K562 (cell line): Measurements from ENCODE around the gene ARV1. TPM values are rescaled to one million over a fixed set of nuclear protein-coding genes. Genes with fewer than 3 reads are reported as not detected.

Experiments used
- BRCA1 ChIP-seq, 2 experiments: fragments of 450-650 bp in 1 of 2; sonication (generic) in 1 of 2; formaldehyde crosslinking in 1 of 2; IDR thresholded peaks; 2 replicates each; pipeline versions ENCODE4 v1.5.0 to v1.6.1; 2017 to 2020; ENCODE audit warnings: mild to moderate bottlenecking in 1 of 2, missing genetic modification reagents in 1 of 2
- CCNT2 ChIP-seq: IDR thresholded peaks from 2 replicates; pipeline ENCODE4 v1.6.1; 2011; ENCODE audit warnings: borderline replicate concordance, low read depth, mild to moderate bottlenecking, moderate library complexity, mixed read lengths, low read length; ENCODE audit not compliant: insufficient read length; ENCODE audit errors: extremely low read depth
- CHCHD3 ChIP-seq: fragments of 250-450 bp; sonication (Bioruptor Pico); IDR thresholded peaks from 2 replicates; pipeline ENCODE4 v2.1.2; 2022; ENCODE audit warnings: mild to moderate bottlenecking
- DDX20 ChIP-seq: fragments of 450-650 bp; IDR thresholded peaks from 2 replicates; pipeline ENCODE4 v1.6.1; 2016; ENCODE audit warnings: missing genetic modification characterization, low read depth, mild to moderate bottlenecking, missing compliant biosample characterization, moderate library complexity
- ESRRB ChIP-seq: fragments of 250-450 bp; sonication (Bioruptor Pico); IDR thresholded peaks from 2 replicates; pipeline ENCODE4 v1.5.0; 2020; ENCODE audit warnings: mild to moderate bottlenecking, moderate library complexity, borderline replicate concordance
- HOXB6 ChIP-seq: fragments of 250-450 bp; sonication (Bioruptor Pico); IDR thresholded peaks from 2 replicates; pipeline ENCODE4 v1.5.1; 2022; ENCODE audit warnings: mild to moderate bottlenecking, borderline replicate concordance
- JUN ChIP-seq, 2 experiments: sonication (generic) in 1 of 2; formaldehyde crosslinking in 1 of 2; IDR thresholded peaks; 2 replicates each; pipeline versions ENCODE4 v1.6.1 to v1.8.0; 2012 to 2022; ENCODE audit warnings: borderline replicate concordance in 2 of 2, mild to moderate bottlenecking in 2 of 2, improper control_type of control experiment in 1 of 2, low read depth in 1 of 2, low read length in 1 of 2, missing genetic modification reagents in 1 of 2
- KDM2B ChIP-seq: fragments of 250-450 bp; sonication (Bioruptor Pico); IDR thresholded peaks from 2 replicates; pipeline ENCODE4 v1.8.0; 2021; ENCODE audit warnings: mild to moderate bottlenecking, moderate library complexity
- LARP7 ChIP-seq: fragments of 450-650 bp; IDR thresholded peaks from 2 replicates; pipeline ENCODE4 v1.6.1; 2016
- NCOA1 ChIP-seq: fragments of 450-650 bp; IDR thresholded peaks from 2 replicates; pipeline ENCODE4 v1.6.1; 2016; ENCODE audit warnings: low read depth
- NCOA6 ChIP-seq: fragments of 450-650 bp; IDR thresholded peaks from 2 replicates; pipeline ENCODE4 v1.6.1; 2017; ENCODE audit warnings: mild to moderate bottlenecking
- SIN3A ChIP-seq, 2 experiments: fragments of 150-350 bp in 1 of 2; IDR thresholded peaks; 2 replicates each; pipeline ENCODE4 v1.6.1; 2011 to 2016; ENCODE audit warnings: borderline replicate concordance in 2 of 2, low read depth in 2 of 2, low read length in 2 of 2, mild to moderate bottlenecking in 2 of 2, moderate library complexity in 2 of 2; ENCODE audit not compliant: control insufficient read depth in 1 of 2
- SRSF3 ChIP-seq: fragments of 200-400 bp; formaldehyde crosslinking; IDR thresholded peaks from 2 replicates; pipeline ENCODE4 v1.6.1; 2016; ENCODE audit warnings: mild to moderate bottlenecking, low read length, moderate library complexity; ENCODE audit not compliant: insufficient read depth
- polyA plus RNA-seq, 8 experiments: library from polyadenylated mRNA; depleted of rRNA in 4 of 8; stranded (reverse) in 5 of 8; unstranded in 3 of 8; fragments of >200 nt; fragmentation: Nextera tagmentation in 2 of 8; fragmentation: Illumina TruSeq in 1 of 8; extraction: Ambion mirVana in 2 of 8; extraction: Trizol in 1 of 8; gene quantifications; 2 replicates each; pipeline versions ENCODE4 v1.2.1 to v1.2.3, GENCODE V29; 2011 to 2014; ENCODE audit warnings: inconsistent platforms in 1 of 8, missing spikeins in 1 of 8
- total RNA-seq, 7 experiments: library from RNA; depleted of rRNA in 6 of 7; stranded (reverse); fragments of >200 nt in 6 of 7; fragmentation: Illumina TruSeq in 2 of 7; extraction: Trizol in 2 of 7; gene quantifications; 2 replicates each; pipeline versions ENCODE4 v1.2.1 to v1.2.3, GENCODE V29; 2011 to 2021; ENCODE audit warnings: low replicate concordance in 1 of 7
- TF ChIP-seq, protein P1 (sequence below): sonication (generic); formaldehyde crosslinking; IDR thresholded peaks from 2 replicates; pipeline ENCODE4 v1.8.0; 2022; ENCODE audit warnings: missing genetic modification reagents, mild to moderate bottlenecking, moderate library complexity, borderline replicate concordance
- TF ChIP-seq, protein P2 (sequence below): fragments of 250-450 bp; sonication (Bioruptor Pico); IDR thresholded peaks from 2 replicates; pipeline ENCODE4 v1.5.1; 2021; ENCODE audit warnings: mild to moderate bottlenecking
- TF ChIP-seq, protein P3 (sequence below): fragments of 150-350 bp; conservative IDR thresholded peaks from 2 replicates; pipeline ENCODE4 v1.6.1; 2014; ENCODE audit warnings: low read length
- TF ChIP-seq, protein P4 (sequence below): fragments of 450-650 bp; formaldehyde crosslinking; IDR thresholded peaks from 2 replicates; pipeline ENCODE4 v1.4.0; 2022; ENCODE audit warnings: missing genetic modification characterization

ARV1 gene
- total and polyA plus RNA-seq, 9 of the 15 experiments (the other 6 are each of a cell fraction or from before 2014, with no cell fraction given) = 54.8 to 139 (median 74.0) TPM

DNA sequence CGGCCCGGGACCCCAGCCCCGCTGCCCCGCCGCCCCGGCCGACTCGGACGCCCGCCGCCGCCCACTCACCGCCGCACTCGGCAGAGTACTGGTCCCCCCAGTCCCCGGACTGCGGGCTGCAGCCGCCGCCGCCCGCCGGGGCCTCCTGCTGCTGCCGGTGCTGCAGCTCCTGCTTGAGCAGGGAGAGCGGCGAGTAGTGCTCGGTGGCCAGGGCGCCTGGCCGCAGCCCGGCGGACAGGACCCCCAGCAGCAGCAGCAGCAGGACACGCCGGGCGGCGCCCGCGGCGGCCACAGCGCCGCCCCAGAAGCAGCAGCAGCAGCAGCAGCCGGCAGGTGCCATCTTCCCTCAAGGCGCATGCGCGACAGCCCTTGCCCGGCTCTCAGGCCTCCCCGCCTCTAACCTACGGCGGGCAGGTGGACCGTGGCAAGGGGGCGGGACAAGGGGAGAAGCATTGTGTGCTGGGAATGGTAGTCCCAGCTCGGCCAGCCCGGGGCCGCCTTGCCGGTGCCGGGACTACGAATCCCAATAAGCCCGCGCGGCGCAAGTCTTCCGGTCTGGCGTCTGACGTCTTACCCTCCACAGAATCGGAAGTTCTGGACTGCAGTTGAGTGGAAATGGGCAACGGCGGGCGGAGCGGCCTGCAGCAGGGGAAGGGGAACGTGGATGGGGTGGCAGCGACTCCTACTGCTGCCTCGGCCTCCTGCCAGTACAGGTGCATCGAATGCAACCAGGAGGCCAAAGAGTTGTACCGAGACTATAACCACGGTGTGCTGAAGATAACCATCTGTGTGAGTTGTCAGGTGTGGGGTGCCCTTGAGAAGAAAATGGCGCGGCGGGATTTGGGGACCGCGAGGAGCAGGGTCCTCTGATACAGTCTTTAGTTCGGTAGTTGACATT, at the start of gene ARV1, which contains the start of gene TTC13 (continued):
- TF ChIP-seq NCOA6 = no peak
- peak; percentile 66 for TF ChIP-seq CCNT2
- TF ChIP-seq, protein P1, sequence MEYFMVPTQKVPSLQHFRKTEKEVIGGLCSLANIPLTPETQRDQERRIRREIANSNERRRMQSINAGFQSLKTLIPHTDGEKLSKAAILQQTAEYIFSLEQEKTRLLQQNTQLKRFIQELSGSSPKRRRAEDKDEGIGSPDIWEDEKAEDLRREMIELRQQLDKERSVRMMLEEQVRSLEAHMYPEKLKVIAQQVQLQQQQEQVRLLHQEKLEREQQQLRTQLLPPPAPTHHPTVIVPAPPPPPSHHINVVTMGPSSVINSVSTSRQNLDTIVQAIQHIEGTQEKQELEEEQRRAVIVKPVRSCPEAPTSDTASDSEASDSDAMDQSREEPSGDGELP = peak; percentile 91
- TF ChIP-seq, protein P2, sequence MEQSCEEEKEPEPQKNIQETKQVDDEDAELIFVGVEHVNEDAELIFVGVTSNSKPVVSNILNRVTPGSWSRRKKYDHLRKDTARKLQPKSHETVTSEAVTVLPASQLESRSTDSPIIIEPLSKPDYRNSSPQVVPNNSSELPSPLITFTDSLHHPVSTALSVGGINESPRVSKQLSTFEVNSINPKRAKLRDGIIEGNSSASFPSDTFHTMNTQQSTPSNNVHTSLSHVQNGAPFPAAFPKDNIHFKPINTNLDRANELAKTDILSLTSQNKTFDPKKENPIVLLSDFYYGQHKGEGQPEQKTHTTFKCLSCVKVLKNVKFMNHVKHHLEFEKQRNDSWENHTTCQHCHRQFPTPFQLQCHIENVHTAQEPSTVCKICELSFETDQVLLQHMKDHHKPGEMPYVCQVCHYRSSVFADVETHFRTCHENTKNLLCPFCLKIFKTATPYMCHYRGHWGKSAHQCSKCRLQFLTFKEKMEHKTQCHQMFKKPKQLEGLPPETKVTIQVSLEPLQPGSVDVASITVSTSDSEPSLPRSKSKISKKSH (CRISPR knock-in tag) = no peak
- peak; percentile 63; the same call in 1 of the 2 replicates for TF ChIP-seq NCOA1
- no peak for TF ChIP-seq BRCA1 (IDR thresholded peaks at IDR 0.05)
- TF ChIP-seq BRCA1 (CRISPR knock-in tag; IDR thresholded peaks at IDR 0.05) = no peak
- TF ChIP-seq SRSF3 = no peak
- TF ChIP-seq LARP7 = no peak
- TF ChIP-seq, protein P3, sequence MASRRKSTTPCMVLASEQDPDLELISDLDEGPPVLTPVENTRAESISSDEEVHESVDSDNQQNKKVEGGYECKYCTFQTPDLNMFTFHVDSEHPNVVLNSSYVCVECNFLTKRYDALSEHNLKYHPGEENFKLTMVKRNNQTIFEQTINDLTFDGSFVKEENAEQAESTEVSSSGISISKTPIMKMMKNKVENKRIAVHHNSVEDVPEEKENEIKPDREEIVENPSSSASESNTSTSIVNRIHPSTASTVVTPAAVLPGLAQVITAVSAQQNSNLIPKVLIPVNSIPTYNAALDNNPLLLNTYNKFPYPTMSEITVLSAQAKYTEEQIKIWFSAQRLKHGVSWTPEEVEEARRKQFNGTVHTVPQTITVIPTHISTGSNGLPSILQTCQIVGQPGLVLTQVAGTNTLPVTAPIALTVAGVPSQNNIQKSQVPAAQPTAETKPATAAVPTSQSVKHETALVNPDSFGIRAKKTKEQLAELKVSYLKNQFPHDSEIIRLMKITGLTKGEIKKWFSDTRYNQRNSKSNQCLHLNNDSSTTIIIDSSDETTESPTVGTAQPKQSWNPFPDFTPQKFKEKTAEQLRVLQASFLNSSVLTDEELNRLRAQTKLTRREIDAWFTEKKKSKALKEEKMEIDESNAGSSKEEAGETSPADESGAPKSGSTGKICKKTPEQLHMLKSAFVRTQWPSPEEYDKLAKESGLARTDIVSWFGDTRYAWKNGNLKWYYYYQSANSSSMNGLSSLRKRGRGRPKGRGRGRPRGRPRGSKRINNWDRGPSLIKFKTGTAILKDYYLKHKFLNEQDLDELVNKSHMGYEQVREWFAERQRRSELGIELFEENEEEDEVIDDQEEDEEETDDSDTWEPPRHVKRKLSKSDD = no peak
- TF ChIP-seq JUN (IDR thresholded peaks at IDR 0.05; ENCODE audit: borderline replicate concordance, low read depth, low read length) = peak; percentile 43; the same call in 1 of the 2 replicates
- TF ChIP-seq JUN (CRISPR knock-in tag; IDR thresholded peaks at IDR 0.05; ENCODE audit: borderline replicate concordance) = peak; percentile 49; the same call in 1 of the 2 replicates
- TF ChIP-seq DDX20 (tag) = no peak
- no peak for TF ChIP-seq KDM2B (CRISPR knock-in tag)
- TF ChIP-seq ESRRB (CRISPR knock-in tag) = no peak
- TF ChIP-seq SIN3A (IDR thresholded peaks at IDR 0.05; ENCODE audit: borderline replicate concordance in 2 of 2, control insufficient read depth in 1 of 2, low read depth in 2 of 2, low read length in 2 of 2) = peak; percentile 77 to 80; a peak in 2 of 4 replicates
- TF ChIP-seq HOXB6 (CRISPR knock-in tag) = no peak
- TF ChIP-seq, protein P4, sequence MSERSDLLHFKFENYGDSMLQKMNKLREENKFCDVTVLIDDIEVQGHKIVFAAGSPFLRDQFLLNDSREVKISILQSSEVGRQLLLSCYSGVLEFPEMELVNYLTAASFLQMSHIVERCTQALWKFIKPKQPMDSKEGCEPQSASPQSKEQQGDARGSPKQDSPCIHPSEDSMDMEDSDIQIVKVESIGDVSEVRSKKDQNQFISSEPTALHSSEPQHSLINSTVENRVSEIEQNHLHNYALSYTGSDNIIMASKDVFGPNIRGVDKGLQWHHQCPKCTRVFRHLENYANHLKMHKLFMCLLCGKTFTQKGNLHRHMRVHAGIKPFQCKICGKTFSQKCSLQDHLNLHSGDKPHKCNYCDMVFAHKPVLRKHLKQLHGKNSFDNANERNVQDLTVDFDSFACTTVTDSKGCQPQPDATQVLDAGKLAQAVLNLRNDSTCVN (CRISPR knock-in tag) = no peak
- TF ChIP-seq CHCHD3 (CRISPR knock-in tag) = no peak
